Loucy (cell line): ENCODE data around the gene STC2.

Experiments
- CTCF ChIP-seq: fragments of 200-600 bp; sonication (generic); conservative IDR thresholded peaks from 2 replicates; pipeline ENCODE4 v1.5.1; 2014; ENCODE audit warnings: mild to moderate bottlenecking, antibody characterized with exemption, low read length
- EZH2phosphoT487 ChIP-seq: fragments of 200-600 bp; IDR thresholded peaks from 2 replicates; pipeline ENCODE4 v1.6.1; 2018; ENCODE audit warnings: antibody characterized with exemption, mild to moderate bottlenecking, moderate library complexity, borderline replicate concordance

GRCh38 chr5:173352366-173353349 lies 24.4 kb upstream of the STC2 start:
- TF ChIP-seq EZH2phosphoT487 (no peak), CTCF (no peak)
